Right lobe of liver (tissue), 4 donors: Measurements from ENCODE around the gene C17orf113.

Source experiments
- CTCF ChIP-seq, 4 donors: fragments of 200-600 bp in 3 of 4; fragments of 450-650 bp in 1 of 4; IDR thresholded peaks; one replicate each; pipeline versions ENCODE4 v1.5.1 to v1.8.0; 2016 to 2022; ENCODE audit warnings: antibody characterized with exemption in 4 of 4, mild to moderate bottlenecking in 2 of 4
- POLR2A ChIP-seq: fragments of 450-650 bp; IDR thresholded peaks from one replicate; pipeline ENCODE4 v1.6.1; 2017; ENCODE audit warnings: antibody characterized with exemption, mild to moderate bottlenecking
- donor health status: DM: no; HTN: no; CAD: no.
- donor health status: DM: no; HTN: no; CAD: no.
- donor health status: DM: no; HTN: yes; CAD: no.

GRCh38 chr17:42034059-42034458, 16.3 kb downstream of the C17orf113 start:
- no peak for TF ChIP-seq CTCF (IDR thresholded peaks at IDR 0.05)
- TF ChIP-seq POLR2A = no peak
